Psoas muscle (tissue), 8 donors: Measurements from ENCODE around the gene MAEL. TPM values are rescaled to one million over a fixed set of nuclear protein-coding genes. Genes with fewer than 3 reads are reported as not detected.

Experiments
- ATAC-seq, 4 donors: fragments of 200-7000 bp; cut with Tn5 transposase; one replicate each; pipeline ENCODE4 v1.9.1; 2020; ENCODE audit warnings: moderate library complexity in 3 of 4, mild to moderate bottlenecking in 2 of 4
- DNase-seq, 2 donors: peaks; one replicate each; pipeline ENCODE4 v3.0.0-alpha.2; 2020
- H3K27ac ChIP-seq: fragments of 200-600 bp; one replicate; pipeline ENCODE4 v1.8.0; 2022
- H3K27me3 ChIP-seq, 3 donors: fragments of 200-600 bp in 1 of 3; one replicate each; pipeline versions ENCODE4 v1.6.1 to v1.8.0; 2013 to 2022; ENCODE audit warnings: low read length in 2 of 3, mild to moderate bottlenecking in 2 of 3, moderate library complexity in 1 of 3; ENCODE audit not compliant: insufficient read depth in 3 of 3
- H3K36me3 ChIP-seq, 2 donors: fragments of 200-600 bp in 1 of 2; one replicate each; pipeline versions ENCODE4 v1.6.1 to v1.8.0; 2013 to 2022; ENCODE audit warnings: low read depth in 1 of 2, mild to moderate bottlenecking in 1 of 2, moderate library complexity in 1 of 2; ENCODE audit not compliant: insufficient read depth in 1 of 2
- H3K4me1 ChIP-seq: fragments of 200-600 bp; one replicate; pipeline ENCODE4 v1.8.0; 2022
- H3K4me3 ChIP-seq: fragments of 200-600 bp; one replicate; pipeline ENCODE4 v1.8.0; 2022; ENCODE audit warnings: mild to moderate bottlenecking
- H3K9me3 ChIP-seq: fragments of 200-600 bp; one replicate; pipeline ENCODE4 v1.8.0; 2022
- CTCF ChIP-seq: fragments of 200-600 bp; IDR thresholded peaks from one replicate; pipeline ENCODE4 v1.8.0; 2022; ENCODE audit warnings: antibody characterized with exemption
- WGBS, 3 donors: extraction: QIAGEN DNeasy Blood & Tissue Kit; methylation state at CpG; one replicate each; pipeline versions ENCODE4 v1.1.6 to v1.1.7; 2013; 5-methylcytosine and 5-hydroxymethylcytosine counted together
- intact Hi-C, 2 donors: fragments of 100-400 bp; cut with DNase I; formaldehyde crosslinking; loops; one replicate each; pipeline versions ENCODE4 v1.11.0 to v1.14.2; 2022
- polyA plus RNA-seq, 3 donors: library from polyadenylated mRNA; stranded (reverse); fragments of 200-250 nt; gene quantifications; one replicate each; pipeline ENCODE4 v1.2.3, GENCODE V29; 2013
- total RNA-seq, 4 donors: library from RNA; stranded (reverse); fragmentation: NEBNext Ultra II Directional in 2 of 4; extraction: Animal tissue kit (Norgen Biotek cat#: 25700) in 2 of 4; gene quantifications; one replicate each; pipeline versions ENCODE4 v1.2.1 to v1.2.4, GENCODE V29; 2021 to 2023
- donor health status: healthy with polysubstance abuse.
- donor health status: DM: no; HTN: no; CAD: no; lungs with moderate emphysema.
- donor health status: Bipolar disorder and iron deficiency.
- donor health status: healthy.
- donor health status: DM: yes; HTN: yes; CAD: no.
- donor health status: DM: no; HTN: no; CAD: no.
- donor health status: DM: no; HTN: no; CAD: no.
- donor health status: DM: yes; HTN: yes; CAD: no.

The MAEL gene
- total and polyA plus RNA-seq, 7 donors = 0.04 TPM; not detected in 6

GRCh38 chr1:167059809-167060107 is 70.7 kb downstream of the MAEL start:
- 39 to 53% (median 40%) methylated on average over 1 of the region's 1 CpG for WGBS, 3 donors
- H3K9me3 ChIP-seq = no peaks in the 10 kb centered on the region
- H3K4me3 ChIP-seq = no peak overlapping the region
- intact Hi-C loops = loop anchor here (1.0 to 5.0 kb wide), 4 partner anchors 149 to 182 kb away; partner anchors contain the start of gene TADA1 (in 1 of the 2)
- peaks cover 6% of the 10 kb centered on the region for H3K4me1 ChIP-seq
- no peak overlapping the region for H3K27ac ChIP-seq
- DNase-seq = no peak
- no peaks in the 10 kb centered on the region for H3K36me3 ChIP-seq
- ATAC-seq = no peak
- H3K27me3 ChIP-seq = no peaks in the 10 kb centered on the region
- no peak for TF ChIP-seq CTCF

DNA sequence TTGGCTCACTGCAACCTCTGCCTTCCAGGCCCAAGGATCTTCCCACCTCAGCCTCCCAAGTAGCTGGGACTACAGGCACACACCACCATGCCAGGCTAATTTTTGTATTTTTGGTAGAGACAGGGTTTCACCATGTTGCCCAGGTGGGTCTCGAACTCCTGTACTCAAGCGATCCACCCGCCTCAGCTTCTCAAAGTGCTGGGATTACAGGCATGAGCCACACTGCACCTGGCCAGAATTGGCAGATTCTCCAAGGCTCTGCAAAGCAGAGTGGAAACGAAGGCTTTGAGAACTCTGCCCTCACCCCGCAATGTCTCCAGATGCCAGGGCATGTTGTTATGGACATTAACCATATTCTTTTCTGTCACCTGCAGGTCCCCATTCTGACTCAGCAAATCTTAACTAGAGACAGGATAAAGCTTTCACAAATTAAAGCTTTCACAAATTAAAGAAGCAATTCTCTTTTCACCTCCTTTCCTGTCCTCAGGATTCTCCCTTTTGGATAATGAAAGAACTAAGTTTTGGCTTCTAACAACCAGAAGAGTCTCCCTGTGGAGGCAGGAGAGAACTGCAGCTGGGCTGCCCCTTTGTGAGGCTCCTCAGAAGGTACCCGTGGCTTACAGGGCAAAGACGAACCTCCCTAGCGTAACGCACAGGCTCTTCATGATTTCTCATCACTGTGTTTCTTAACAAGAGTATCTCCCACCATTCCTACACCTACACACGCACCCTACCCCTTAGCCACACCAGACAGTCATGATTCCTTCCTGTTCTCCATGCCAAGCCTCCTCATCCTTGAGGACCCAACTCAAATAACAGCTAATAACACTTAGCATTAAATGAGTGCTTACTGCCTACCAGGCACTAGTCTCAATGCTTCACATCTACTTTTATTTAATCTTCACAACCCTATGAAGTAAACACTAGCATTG is 71.3 kb downstream of the MAEL start:
- H3K27ac ChIP-seq = no peak overlapping the region
- no peaks in the 10 kb centered on the region for H3K36me3 ChIP-seq
- ATAC-seq (no peak), DNase-seq (no peak)
- WGBS, 3 donors = 77 to 82% (median 78%) methylated on average over 10 of the region's 10 CpGs
- intact Hi-C loops = no loop called here
- TF ChIP-seq CTCF = no peak
- peaks cover 6% of the 10 kb centered on the region for H3K4me1 ChIP-seq
- no peak overlapping the region for H3K4me3 ChIP-seq
- no peaks in the 10 kb centered on the region for H3K27me3 ChIP-seq
- no peaks in the 10 kb centered on the region for H3K9me3 ChIP-seq

- DNase-seq (no peak), ATAC-seq (no peak)
- Histone ChIP-seq H3K27ac (no peak overlapping the region), H3K4me3 (no peak overlapping the region), H3K9me3 (no peaks in the 10 kb centered on the region), H3K27me3 (no peaks in the 10 kb centered on the region), H3K36me3 (no peaks in the 10 kb centered on the region), H3K4me1 (peaks cover 6% of the 10 kb centered on the region)
- 78 to 86% (median 85%) methylated on average over 3 of the region's 3 CpGs for WGBS, 3 donors
- no peak for TF ChIP-seq CTCF
- intact Hi-C loops = no loop called here
These were observed 72.0 kb downstream of the MAEL start for GRCh38 chr1:167061073-167061464.

- no peaks in the 10 kb centered on the region for H3K36me3 ChIP-seq
- no peak for TF ChIP-seq CTCF
- no peaks in the 10 kb centered on the region for H3K9me3 ChIP-seq
- H3K4me3 ChIP-seq = no peak overlapping the region
- intact Hi-C loops = loop anchor here (5.0 kb wide), 4 partner anchors 63 to 468 kb away; no protein-coding TSS in a partner anchor
- no peak overlapping the region for H3K27ac ChIP-seq
- 65 to 72% (median 67%) methylated on average over 9 of the region's 9 CpGs for WGBS, 3 donors
- no peaks in the 10 kb centered on the region for H3K27me3 ChIP-seq
- H3K4me1 ChIP-seq = no peaks in the 10 kb centered on the region
- ATAC-seq (no peak), DNase-seq (no peak)
These were observed 75.5 kb downstream of the MAEL start for GRCh38 chr1:167064621-167065020.
